HG02610 (cell line): ENCODE results near the gene HIPK2.

Experiments
- ATAC-seq: cut with Tn5 transposase; IDR thresholded peaks from one replicate; pipeline ENCODE4 v1.9.1; 2021; ENCODE audit warnings: mild to moderate bottlenecking, moderate library complexity; ENCODE audit not compliant: unreplicated experiment

The HIPK2 gene

GRCh38 chr7:139658296-139658695, 119.5 kb downstream of the HIPK2 start:
- no peak for ATAC-seq

GRCh38 chr7:139657725-139658124, 120.1 kb downstream of the HIPK2 start:
- ATAC-seq: no peak

- no peak for ATAC-seq
Observed at GRCh38 chr7:139656387-139656786, 121.4 kb downstream of the HIPK2 start.

GRCh38 chr7:139655305-139655704, 122.5 kb downstream of the HIPK2 start:
- ATAC-seq: no peak

- no peak for ATAC-seq
Observed at GRCh38 chr7:139654276-139655181, 123.3 kb downstream of the HIPK2 start.

- ATAC-seq: no peak
Observed at GRCh38 chr7:139651914-139652313, 125.9 kb downstream of the HIPK2 start.

GRCh38 chr7:139651308-139651707, 126.5 kb downstream of the HIPK2 start:
- ATAC-seq: no peak

- ATAC-seq: no peak
Observed at GRCh38 chr7:139650429-139651100, 127.2 kb downstream of the HIPK2 start.

- peak; percentile 83 for ATAC-seq
Observed at GRCh38 chr7:139648941-139649425, 128.8 kb downstream of the HIPK2 start.

- ATAC-seq: peak; percentile 2
Observed at GRCh38 chr7:139648391-139648861, 129.4 kb downstream of the HIPK2 start.

- ATAC-seq: no peak
Observed at GRCh38 chr7:139647814-139648390, 129.9 kb downstream of the HIPK2 start.

- no peak for ATAC-seq
Observed at GRCh38 chr7:139647085-139647484, 130.7 kb downstream of the HIPK2 start.

GRCh38 chr7:139646566-139646965, 131.2 kb downstream of the HIPK2 start:
- ATAC-seq: no peak

- no peak for ATAC-seq
Observed at GRCh38 chr7:139645572-139646523, 131.9 kb downstream of the HIPK2 start.

GRCh38 chr7:139643951-139644585, 133.7 kb downstream of the HIPK2 start:
- ATAC-seq: no peak

GRCh38 chr7:139642283-139642682, 135.5 kb downstream of the HIPK2 start:
- ATAC-seq: no peak

- ATAC-seq: no peak
Observed at GRCh38 chr7:139641337-139641992, 136.3 kb downstream of the HIPK2 start.

- no peak for ATAC-seq
Observed at GRCh38 chr7:139640681-139641080, 137.1 kb downstream of the HIPK2 start.

GRCh38 chr7:139639563-139639962, 138.2 kb downstream of the HIPK2 start:
- no peak for ATAC-seq
